HepG2 (cell line): Measurements from ENCODE around the gene PEX11A. TPM values are rescaled to one million over a fixed set of nuclear protein-coding genes. Genes with fewer than 3 reads are reported as not detected.

Experiments
- ATAC-seq: fragments of 200-7000 bp; cut with Tn5 transposase; 3 replicates; pipeline ENCODE4 v1.9.1; 2020; ENCODE audit warnings: mild to moderate bottlenecking, moderate library complexity
- BruUV-seq: library from RNA; stranded (reverse); fragments of 400-500 nt; replicated peaks from 2 replicates; lab custom pipeline; 2021; lab: Mats Ljungman, UMichigan
- CTCF ChIA-PET: fragments of 300-600 bp; formaldehyde crosslinking; extraction: SDS; loops from one replicate; lab custom pipeline; 2021; ENCODE audit warnings: low total read pairs, inconsistent platforms, low intra/inter-chr PET ratio; lab: Yijun Ruan, JAX
- POLR2A ChIA-PET: fragments of 350-600 bp; sonication (Branson Sonifier 250); formaldehyde crosslinking; loops from one replicate; lab custom pipeline; 2020; ENCODE audit warnings: antibody characterized with exemption, inconsistent platforms; lab: Yijun Ruan, JAX
- DNase-seq: peaks from one replicate; pipeline ENCODE4 v3.0.0-alpha.2; 2015; ENCODE audit warnings: low spot score
- FAIRE-seq: peaks from 3 replicates; lab custom pipeline; 2011; peaks lifted over from hg19 to GRCh38; lab: Jason Lieb, UNC
- H2AFZ ChIP-seq: one replicate; pipeline ENCODE4 v1.6.1; 2011; ENCODE audit warnings: low read length, inconsistent platforms
- H3K27ac ChIP-seq: fragments of 300-600 bp; 3 replicates; pipeline ENCODE4 v1.8.0; 2011; ENCODE audit warnings: mixed run types, mild to moderate bottlenecking, mixed read lengths, low read length, inconsistent platforms; ENCODE audit not compliant: insufficient read depth; ENCODE audit errors: extremely low read length
- H3K27me3 ChIP-seq, 2 experiments: fragments of 200-600 bp in 1 of 2; 2 replicates in 1 of 2; 3 replicates in 1 of 2; pipeline versions ENCODE4 v1.6.0 to v1.8.0; 2011; ENCODE audit warnings: low read length in 2 of 2, mild to moderate bottlenecking in 2 of 2, moderate library complexity in 2 of 2, inconsistent platforms in 1 of 2; ENCODE audit not compliant: insufficient read depth in 2 of 2, control insufficient read depth in 1 of 2
- H3K36me3 ChIP-seq, 2 experiments: fragments of 200-600 bp in 1 of 2; replicated peaks in 1 of 2; 2 replicates in 1 of 2; 3 replicates in 1 of 2; pipeline versions ENCODE4 v1.5.1 to v1.8.0; 2011; ENCODE audit warnings: low read length in 2 of 2, inconsistent platforms in 1 of 2; ENCODE audit not compliant: insufficient read depth in 2 of 2, control insufficient read depth in 1 of 2
- H3K4me1 ChIP-seq: 2 replicates; pipeline ENCODE4 v1.5.1; 2012; ENCODE audit warnings: low read length, inconsistent platforms; ENCODE audit not compliant: insufficient read depth
- H3K4me2 ChIP-seq: 2 replicates; pipeline ENCODE4 v1.6.0; 2011; ENCODE audit warnings: low read depth, low read length, inconsistent platforms
- H3K4me3 ChIP-seq, 3 experiments: fragments of 200-600 bp in 1 of 3; sonication (generic), shearing (Covaris generic) in 1 of 3; replicated peaks in 1 of 3; 2 replicates each; pipeline ENCODE4 v1.5.1; 2011 to 2016; ENCODE audit warnings: low read length in 3 of 3, inconsistent platforms in 2 of 3, low read depth in 2 of 3, mild to moderate bottlenecking in 2 of 3, control low read depth in 1 of 3, mixed read lengths in 1 of 3; ENCODE audit not compliant: insufficient read depth in 1 of 3
- H3K79me2 ChIP-seq: one replicate; pipeline ENCODE4 v1.6.1; 2011; ENCODE audit warnings: low read length, inconsistent platforms; ENCODE audit not compliant: insufficient read depth
- H3K9ac ChIP-seq: 2 replicates; pipeline ENCODE4 v1.6.0; 2011; ENCODE audit warnings: mild to moderate bottlenecking, low read depth, low read length, inconsistent platforms; ENCODE audit not compliant: insufficient read depth
- H3K9me3 ChIP-seq: 2 replicates; pipeline ENCODE4 v1.5.1; 2012; ENCODE audit warnings: mild to moderate bottlenecking, low read length
- H4K20me1 ChIP-seq: 2 replicates; pipeline ENCODE4 v1.6.0; 2011; ENCODE audit warnings: inconsistent platforms, mild to moderate bottlenecking, low read length, moderate library complexity; ENCODE audit not compliant: insufficient read depth
- AGO2 ChIP-seq: fragments of 200-400 bp; formaldehyde crosslinking; optimal IDR thresholded peaks from 2 replicates; pipeline ENCODE3; 2017; ENCODE audit warnings: mild to moderate bottlenecking, low read depth, low read length, moderate library complexity
- EP300 ChIP-seq, 3 experiments: sonication (generic) in 1 of 3; formaldehyde crosslinking in 1 of 3; IDR thresholded peaks; 2 replicates each; pipeline versions ENCODE4 v1.5.1 to v1.6.1; 2011 to 2020; ENCODE audit warnings: low read depth in 2 of 3, low read length in 2 of 3, borderline replicate concordance in 1 of 3, improper control_type of control experiment in 1 of 3, mild to moderate bottlenecking in 1 of 3, missing genetic modification reagents in 1 of 3, moderate library complexity in 1 of 3
- KAT8 ChIP-seq: IDR thresholded peaks from 2 replicates; pipeline ENCODE4 v1.6.1; 2016; ENCODE audit warnings: missing genetic modification reagents, missing compliant biosample characterization
- SUZ12 ChIP-seq: fragments of 150-350 bp; IDR thresholded peaks from 2 replicates; pipeline ENCODE4 v1.6.1; 2014; ENCODE audit warnings: low read depth, low read length
- YY1 ChIP-seq: IDR thresholded peaks from 2 replicates; pipeline ENCODE4 v1.6.1; 2011; ENCODE audit warnings: low read length, low read depth, moderate library complexity, mild to moderate bottlenecking; ENCODE audit not compliant: insufficient read depth, insufficient replicate concordance
- ZNF552 ChIP-seq: sonication (generic); formaldehyde crosslinking; IDR thresholded peaks from 2 replicates; pipeline ENCODE4 v1.9.0; 2022; ENCODE audit warnings: missing genetic modification reagents, mild to moderate bottlenecking, borderline replicate concordance
- ZNF775 ChIP-seq: sonication (generic); formaldehyde crosslinking; IDR thresholded peaks from 2 replicates; pipeline ENCODE4 v1.4.0; 2020; ENCODE audit warnings: missing genetic modification reagents, mild to moderate bottlenecking, moderate library complexity, borderline replicate concordance
- ZSCAN25 ChIP-seq: sonication (generic); formaldehyde crosslinking; IDR thresholded peaks from 2 replicates; pipeline ENCODE4 v1.8.0; 2022; ENCODE audit warnings: mild to moderate bottlenecking, missing genetic modification reagents
- ZXDC ChIP-seq: sonication (generic); formaldehyde crosslinking; IDR thresholded peaks from 2 replicates; pipeline ENCODE4 v1.5.0; 2020; ENCODE audit warnings: mild to moderate bottlenecking, missing genetic modification reagents
- WGBS: methylation state at CpG from one replicate; pipeline ENCODE4 v1.1.6; 2017; ENCODE audit warnings: low lambda C conversion rate; 5-methylcytosine and 5-hydroxymethylcytosine counted together
- in situ Hi-C: cut with HindIII; loops from 2 replicates; pipeline ENCODE4 v1.10.0; 2017; ENCODE audit warnings: low pct_unique_long_range_greater_than_20kb; ENCODE audit not compliant: extremely low pct_ligation_motif_present
- intact Hi-C: fragments of 100-400 bp; cut with micrococcal nuclease; formaldehyde crosslinking; loops from one replicate; pipeline ENCODE4 v1.10.0; 2022; ENCODE audit not compliant: unreplicated experiment
- polyA plus RNA-seq, 8 experiments: library from polyadenylated mRNA; depleted of rRNA in 3 of 8; stranded (reverse) in 7 of 8; unstranded in 1 of 8; fragments of >200 nt; fragmentation: Illumina TruSeq in 4 of 8; extraction: Trizol in 4 of 8; gene quantifications; 2 replicates each; pipeline versions ENCODE4 v1.2.1 to v1.2.3, GENCODE V29; 2011 to 2016; ENCODE audit warnings: low read depth in 4 of 8, missing spikeins in 1 of 8, mixed read lengths in 1 of 8; ENCODE audit not compliant: insufficient read depth in 1 of 8
- total RNA-seq, 5 experiments: library from RNA; depleted of rRNA; stranded (reverse); fragments of >200 nt; fragmentation: Illumina TruSeq; extraction: Trizol; gene quantifications; 2 replicates each; pipeline ENCODE4 v1.2.3, GENCODE V29; 2016; ENCODE audit warnings: low read depth in 1 of 5
- TF ChIP-seq, protein P1 (sequence below): IDR thresholded peaks from 2 replicates; pipeline ENCODE4 v1.6.1; 2016; ENCODE audit warnings: low read depth, borderline replicate concordance
- TF ChIP-seq, protein P2 (sequence below): sonication (generic); formaldehyde crosslinking; IDR thresholded peaks from 2 replicates; pipeline ENCODE4 v1.4.0; 2020; ENCODE audit warnings: mild to moderate bottlenecking, missing genetic modification reagents

Gene PEX11A
- total and polyA plus RNA-seq, 2 of the 13 experiments (the other 11 are each of a cell fraction or from before 2014, with no cell fraction given), result 9.9 to 15.1 TPM

DNA sequence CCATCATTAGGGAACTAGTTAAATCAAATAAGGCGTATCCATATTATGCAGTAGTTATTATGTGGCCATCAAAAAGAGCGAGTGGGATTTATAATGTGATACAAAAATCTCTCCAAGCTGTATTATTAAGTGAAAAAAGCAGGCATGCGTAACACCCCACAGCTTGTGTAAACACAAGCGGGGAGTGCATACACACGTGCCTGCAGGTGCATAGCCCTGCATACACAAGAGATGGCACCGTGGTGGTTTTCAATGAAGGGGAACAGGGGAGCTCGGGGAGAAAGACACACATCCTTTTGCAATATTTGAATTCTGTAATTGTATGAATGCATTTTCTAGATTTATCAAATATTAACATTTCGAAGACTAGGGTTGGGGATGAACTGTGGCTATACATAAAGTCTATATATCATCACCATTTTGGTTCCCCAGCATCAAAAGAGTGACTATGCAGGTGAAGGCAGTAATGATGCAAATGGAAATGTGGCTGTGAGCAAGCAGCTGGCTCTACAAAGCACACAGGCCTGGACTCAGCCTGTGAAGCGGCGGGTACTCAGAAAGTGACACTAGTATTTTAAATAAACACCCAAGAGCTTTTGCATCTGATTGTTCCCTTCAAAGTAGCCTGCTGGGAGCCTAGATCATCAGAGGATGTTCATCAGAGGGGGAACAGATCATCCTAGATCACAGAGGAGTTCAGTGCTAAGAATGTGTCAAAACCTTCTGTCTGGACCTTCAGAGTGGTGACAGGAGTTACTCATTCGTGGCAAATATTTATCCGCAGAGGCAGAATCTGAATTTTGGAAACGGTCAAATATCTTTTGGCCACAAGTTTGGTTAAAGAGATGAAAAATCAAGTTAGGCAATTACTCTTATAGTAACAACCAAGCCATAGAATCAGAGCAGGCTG, 25.9 kb downstream of the PEX11A start:
- WGBS, result 55% methylated on average over 13 of the region's 13 CpGs
- Histone ChIP-seq H3K79me2 (no peaks in the 10 kb centered on the region), H3K9me3 (no peaks in the 10 kb centered on the region), H3K27me3 (peaks cover 0 to 1% of the 10 kb centered on the region in 2 experiments; a peak in 1 of 5 replicates), H2AFZ (no peak overlapping the region), H3K36me3 (no peaks in the 10 kb centered on the region), H3K4me1 (peaks cover 28% of the 10 kb centered on the region), H3K9ac (no peak overlapping the region), H3K4me2 (peak overlapping the region; percentile 67), H4K20me1 (no peaks in the 10 kb centered on the region), H3K4me3 (peak overlapping the region; percentile 34 to 65 (median 44); a peak in 4 of 6 replicates), H3K27ac (no peak overlapping the region)
- no peak for TF ChIP-seq SUZ12
- TF ChIP-seq YY1, result no peak
- no peak for TF ChIP-seq EP300 (IDR thresholded peaks at IDR 0.05; ENCODE audit: low read depth in 2 of 2, low read length in 2 of 2)
- no peak for TF ChIP-seq EP300 (CRISPR knock-in tag; IDR thresholded peaks at IDR 0.05; ENCODE audit: borderline replicate concordance)
- no peak for TF ChIP-seq ZSCAN25 (CRISPR knock-in tag)
- TF ChIP-seq ZXDC (CRISPR knock-in tag), result no peak
- no peak for TF ChIP-seq KAT8 (CRISPR knock-in tag)
- no peak for TF ChIP-seq ZNF552
- TF ChIP-seq, protein P1, sequence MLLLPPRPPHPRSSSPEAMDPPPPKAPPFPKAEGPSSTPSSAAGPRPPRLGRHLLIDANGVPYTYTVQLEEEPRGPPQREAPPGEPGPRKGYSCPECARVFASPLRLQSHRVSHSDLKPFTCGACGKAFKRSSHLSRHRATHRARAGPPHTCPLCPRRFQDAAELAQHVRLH (CRISPR knock-in tag), result no peak
- no peak for TF ChIP-seq ZNF775 (CRISPR knock-in tag)
- TF ChIP-seq AGO2, result no peak
- TF ChIP-seq, protein P2, sequence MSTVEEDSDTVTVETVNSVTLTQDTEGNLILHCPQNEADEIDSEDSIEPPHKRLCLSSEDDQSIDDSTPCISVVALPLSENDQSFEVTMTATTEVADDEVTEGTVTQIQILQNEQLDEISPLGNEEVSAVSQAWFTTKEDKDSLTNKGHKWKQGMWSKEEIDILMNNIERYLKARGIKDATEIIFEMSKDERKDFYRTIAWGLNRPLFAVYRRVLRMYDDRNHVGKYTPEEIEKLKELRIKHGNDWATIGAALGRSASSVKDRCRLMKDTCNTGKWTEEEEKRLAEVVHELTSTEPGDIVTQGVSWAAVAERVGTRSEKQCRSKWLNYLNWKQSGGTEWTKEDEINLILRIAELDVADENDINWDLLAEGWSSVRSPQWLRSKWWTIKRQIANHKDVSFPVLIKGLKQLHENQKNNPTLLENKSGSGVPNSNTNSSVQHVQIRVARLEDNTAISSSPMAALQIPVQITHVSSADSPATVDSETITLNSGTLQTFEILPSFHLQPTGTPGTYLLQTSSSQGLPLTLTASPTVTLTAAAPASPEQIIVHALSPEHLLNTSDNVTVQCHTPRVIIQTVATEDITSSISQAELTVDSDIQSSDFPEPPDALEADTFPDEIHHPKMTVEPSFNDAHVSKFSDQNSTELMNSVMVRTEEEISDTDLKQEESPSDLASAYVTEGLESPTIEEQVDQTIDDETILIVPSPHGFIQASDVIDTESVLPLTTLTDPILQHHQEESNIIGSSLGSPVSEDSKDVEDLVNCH (CRISPR knock-in tag), result no peak
- ATAC-seq (no peak), DNase-seq (no peak), FAIRE-seq (no peak)
- in situ Hi-C loops, result no loop called here
- POLR2A ChIA-PET, result interaction anchor here (1.1 kb wide), 2 partner anchors 10 kb away, joined by 3 read pairs; no protein-coding TSS in a partner anchor
- CTCF ChIA-PET, result no interaction called here
- BruUV-seq, result no TSS peak
- intact Hi-C loops, result no loop called here
